ENCODE results near the gene WBP2. TPM values are rescaled to one million over a fixed set of nuclear protein-coding genes. Genes with fewer than 3 reads are reported as not detected.

Gene WBP2
- total RNA-seq, 6 experiments from 2014 or later, result 51.4 to 65.5 (median 59.3) TPM

DNA sequence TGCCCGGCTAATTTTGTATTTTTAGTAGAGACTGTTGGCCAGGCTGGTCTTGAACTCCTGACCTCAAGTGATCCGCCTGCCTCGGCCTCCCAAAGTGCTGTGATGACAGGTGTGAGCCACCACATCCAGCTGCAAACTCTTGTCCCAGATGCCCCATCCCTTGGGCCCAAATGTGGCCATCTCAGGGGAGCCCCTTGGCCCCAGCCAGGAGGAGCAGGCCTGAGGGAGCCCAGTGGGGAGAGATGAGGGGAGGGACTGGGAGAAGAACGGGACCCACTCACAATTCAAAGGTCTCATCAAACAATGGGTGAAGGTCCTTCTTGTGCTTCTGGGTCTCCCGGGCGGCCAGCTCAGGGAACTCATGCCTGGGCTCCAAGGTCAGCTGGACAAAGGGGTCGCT lies 25.4 kb downstream of the WBP2 start:
- Mint-ChIP-seq H3K4me3 (no peak overlapping the region), H3K4me1 (ENCODE audit: low read depth) (peaks cover 8% of the 10 kb centered on the region), H3K27me3 (ENCODE audit: insufficient read depth) (no peaks in the 10 kb centered on the region), H3K27ac (no peak overlapping the region), H3K36me3 (ENCODE audit: low read depth) (no peaks in the 10 kb centered on the region), H3K9me3 (no peaks in the 10 kb centered on the region)
- TF ChIP-seq, protein P1, sequence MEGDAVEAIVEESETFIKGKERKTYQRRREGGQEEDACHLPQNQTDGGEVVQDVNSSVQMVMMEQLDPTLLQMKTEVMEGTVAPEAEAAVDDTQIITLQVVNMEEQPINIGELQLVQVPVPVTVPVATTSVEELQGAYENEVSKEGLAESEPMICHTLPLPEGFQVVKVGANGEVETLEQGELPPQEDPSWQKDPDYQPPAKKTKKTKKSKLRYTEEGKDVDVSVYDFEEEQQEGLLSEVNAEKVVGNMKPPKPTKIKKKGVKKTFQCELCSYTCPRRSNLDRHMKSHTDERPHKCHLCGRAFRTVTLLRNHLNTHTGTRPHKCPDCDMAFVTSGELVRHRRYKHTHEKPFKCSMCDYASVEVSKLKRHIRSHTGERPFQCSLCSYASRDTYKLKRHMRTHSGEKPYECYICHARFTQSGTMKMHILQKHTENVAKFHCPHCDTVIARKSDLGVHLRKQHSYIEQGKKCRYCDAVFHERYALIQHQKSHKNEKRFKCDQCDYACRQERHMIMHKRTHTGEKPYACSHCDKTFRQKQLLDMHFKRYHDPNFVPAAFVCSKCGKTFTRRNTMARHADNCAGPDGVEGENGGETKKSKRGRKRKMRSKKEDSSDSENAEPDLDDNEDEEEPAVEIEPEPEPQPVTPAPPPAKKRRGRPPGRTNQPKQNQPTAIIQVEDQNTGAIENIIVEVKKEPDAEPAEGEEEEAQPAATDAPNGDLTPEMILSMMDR (IDR thresholded peaks at IDR 0.05), result no peak
- DNase-seq, result no peak

DNA sequence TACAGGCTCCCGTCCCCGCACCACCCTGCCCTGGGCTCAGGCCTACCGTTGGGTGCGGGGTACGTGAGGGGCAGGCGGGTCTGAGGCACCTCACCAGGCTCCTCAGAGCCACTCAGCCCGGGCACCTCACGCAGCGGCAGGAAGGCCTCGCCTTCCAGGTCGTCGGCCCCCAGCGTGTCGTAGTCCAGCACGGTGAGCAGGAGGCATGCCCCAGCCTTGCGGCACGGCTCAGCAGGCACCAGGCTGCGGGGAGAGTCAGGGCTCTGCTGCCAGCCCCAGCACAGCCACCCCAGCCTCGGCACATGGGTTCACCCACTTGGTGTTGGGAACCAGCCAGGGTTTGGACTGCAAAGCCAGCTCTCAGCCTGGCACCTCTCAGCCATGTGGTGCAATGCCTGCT lies 26.4 kb downstream of the WBP2 start:
- no peaks in the 10 kb centered on the region for H3K27me3 Mint-ChIP-seq (ENCODE audit: insufficient read depth)
- H3K9me3 Mint-ChIP-seq, result no peaks in the 10 kb centered on the region
- TF ChIP-seq, protein P1 (IDR thresholded peaks at IDR 0.05), result no peak
- DNase-seq, result no peak
- H3K27ac Mint-ChIP-seq, result no peak overlapping the region
- peaks cover 8% of the 10 kb centered on the region for H3K4me1 Mint-ChIP-seq (ENCODE audit: low read depth)
- no peaks in the 10 kb centered on the region for H3K36me3 Mint-ChIP-seq (ENCODE audit: low read depth)
- no peak overlapping the region for H3K4me3 Mint-ChIP-seq

DNA sequence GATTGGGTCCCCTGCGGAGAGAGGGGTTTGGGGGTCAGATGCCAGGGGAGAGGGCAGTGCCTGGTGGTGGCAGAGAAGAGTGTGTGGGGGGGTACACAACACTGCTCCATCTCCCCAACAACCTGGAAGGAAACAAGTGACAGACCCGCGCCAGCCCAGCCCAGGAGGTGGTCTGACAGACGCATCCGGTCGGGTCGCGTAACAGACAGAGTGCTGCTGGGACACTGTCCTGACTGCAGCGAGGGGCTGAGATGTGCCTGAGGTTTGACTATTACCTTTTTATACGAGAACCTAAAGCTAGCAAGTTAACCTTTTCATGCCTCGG lies 27.1 kb downstream of the WBP2 start:
- Mint-ChIP-seq H3K36me3 (ENCODE audit: low read depth) (no peaks in the 10 kb centered on the region), H3K9me3 (no peaks in the 10 kb centered on the region)
- TF ChIP-seq, protein P1 (IDR thresholded peaks at IDR 0.05), result no peak

DNA sequence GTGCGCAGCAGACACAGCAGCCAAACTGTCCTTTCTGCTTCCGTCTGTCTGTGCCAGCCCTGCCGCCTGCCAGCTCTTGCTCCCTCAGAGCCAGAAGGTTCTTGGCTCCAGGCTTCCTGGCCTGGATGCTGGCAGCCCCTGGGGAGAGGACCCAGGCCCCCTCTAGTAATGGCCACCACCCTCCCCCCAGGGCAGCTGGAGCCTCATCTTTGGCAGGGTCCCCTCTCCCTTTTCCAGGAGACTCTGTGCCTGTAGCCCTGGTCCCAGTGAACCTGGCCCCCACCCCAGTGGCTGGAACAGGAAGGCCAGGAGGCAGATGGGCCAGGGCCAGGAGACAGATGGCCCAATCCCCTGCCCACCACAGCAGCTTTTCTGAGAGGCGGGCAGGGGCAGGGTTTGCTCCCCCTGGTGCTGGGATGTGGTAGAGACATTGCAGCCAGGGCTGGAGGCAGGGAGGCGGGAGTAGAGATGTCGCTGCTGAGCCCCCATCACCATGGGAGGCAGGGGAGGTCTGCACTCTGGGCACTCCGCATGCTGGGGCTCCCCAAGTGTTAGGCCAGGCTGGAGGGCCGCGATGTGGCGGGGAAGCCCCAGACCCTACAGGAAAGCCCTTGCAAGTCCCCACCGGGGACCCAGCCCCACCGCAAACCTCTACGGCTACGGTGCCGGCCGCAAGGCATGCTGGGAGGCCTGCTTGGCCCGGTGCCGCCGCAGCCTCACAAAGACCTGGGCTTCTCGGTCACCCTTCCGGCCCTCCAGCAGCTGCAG lies 27.6 kb downstream of the WBP2 start:
- H3K9me3 Mint-ChIP-seq, result no peaks in the 10 kb centered on the region
- TF ChIP-seq, protein P1 (IDR thresholded peaks at IDR 0.05), result peak; percentile 79
- no peaks in the 10 kb centered on the region for H3K36me3 Mint-ChIP-seq (ENCODE audit: low read depth)
- no peaks in the 10 kb centered on the region for H3K27me3 Mint-ChIP-seq (ENCODE audit: insufficient read depth)
- DNase-seq, result no peak
- no peak overlapping the region for H3K4me3 Mint-ChIP-seq
- no peak overlapping the region for H3K27ac Mint-ChIP-seq
- H3K4me1 Mint-ChIP-seq (ENCODE audit: low read depth), result peaks cover 7% of the 10 kb centered on the region

More for the DNA sequence above, 27.1 kb downstream of the WBP2 start:
- no peaks in the 10 kb centered on the region for H3K27me3 Mint-ChIP-seq (ENCODE audit: insufficient read depth)
- H3K27ac Mint-ChIP-seq, result no peak overlapping the region
- peaks cover 8% of the 10 kb centered on the region for H3K4me1 Mint-ChIP-seq (ENCODE audit: low read depth)
- H3K4me3 Mint-ChIP-seq, result no peak overlapping the region
- no peak for DNase-seq

DNA sequence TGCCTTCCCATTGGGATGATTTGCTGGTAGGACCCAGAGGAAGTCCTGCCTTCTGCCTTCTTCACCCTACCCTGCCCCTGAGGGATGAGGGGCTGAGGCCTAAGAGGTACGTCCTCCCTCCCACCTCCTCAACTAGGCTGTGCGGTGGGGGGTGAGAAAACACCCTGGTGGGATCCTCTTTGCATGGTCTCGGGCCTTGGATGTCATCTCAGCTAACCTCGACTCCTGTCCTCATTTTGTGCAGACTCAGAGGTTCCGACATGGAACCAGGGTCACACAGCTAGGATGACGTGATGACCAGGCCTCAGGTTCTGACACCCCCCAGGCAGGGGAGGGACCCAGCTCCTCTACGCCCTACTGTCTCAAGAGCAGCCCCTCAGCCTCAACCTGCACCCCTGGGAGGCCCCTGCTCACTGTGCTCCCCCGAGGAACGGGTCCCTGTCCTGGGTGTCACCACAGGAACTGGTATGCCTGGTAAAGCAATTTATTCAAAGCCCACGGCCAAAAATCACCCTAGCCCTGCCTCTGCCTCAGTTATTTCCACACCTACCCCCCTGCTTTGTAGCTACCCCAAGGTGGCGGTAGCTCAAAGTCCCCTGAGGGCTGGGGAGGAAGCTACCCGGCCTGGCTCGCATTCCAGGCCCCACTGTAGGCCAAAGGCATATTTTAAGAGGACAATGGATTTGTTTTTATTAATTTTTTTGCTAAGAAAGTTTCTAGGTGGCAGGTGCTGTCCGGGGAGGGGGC lies 28.4 kb downstream of the WBP2 start:
- H3K27me3 Mint-ChIP-seq (ENCODE audit: insufficient read depth), result no peaks in the 10 kb centered on the region
- no peaks in the 10 kb centered on the region for H3K4me1 Mint-ChIP-seq (ENCODE audit: low read depth)
- no peaks in the 10 kb centered on the region for H3K36me3 Mint-ChIP-seq (ENCODE audit: low read depth)
- DNase-seq, result no peak
- no peak overlapping the region for H3K27ac Mint-ChIP-seq
- H3K4me3 Mint-ChIP-seq, result no peak overlapping the region
- H3K9me3 Mint-ChIP-seq, result no peaks in the 10 kb centered on the region
- TF ChIP-seq, protein P1 (IDR thresholded peaks at IDR 0.05), result no peak
